Osteoblast (primary cell): ENCODE measurements around the gene VWDE. TPM values are rescaled to one million over a fixed set of nuclear protein-coding genes. Genes with fewer than 3 reads are reported as not detected.

Experiments used
- DNase-seq: peaks from one replicate; pipeline ENCODE4 v3.0.0; 2011; ENCODE audit warnings: low spot score, mixed read lengths; ENCODE audit not compliant: insufficient read length; ENCODE audit errors: missing footprints
- H2AFZ ChIP-seq: 2 replicates; pipeline ENCODE4 v1.6.0; 2011; ENCODE audit warnings: mild to moderate bottlenecking, low read length
- H3K27ac ChIP-seq: 2 replicates; pipeline ENCODE4 v1.5.1; 2011; ENCODE audit warnings: mild to moderate bottlenecking, low read depth, low read length, moderate library complexity
- H3K27me3 ChIP-seq: 2 replicates; pipeline ENCODE4 v1.6.0; 2012; ENCODE audit warnings: mild to moderate bottlenecking, control low read depth, inconsistent platforms, low read length, moderate library complexity; ENCODE audit not compliant: insufficient read depth
- H3K36me3 ChIP-seq: 2 replicates; pipeline ENCODE4 v1.5.1; 2011; ENCODE audit warnings: mild to moderate bottlenecking, low read length, control low read depth, moderate library complexity; ENCODE audit not compliant: insufficient read depth
- H3K4me1 ChIP-seq: 2 replicates; pipeline ENCODE4 v1.5.1; 2011; ENCODE audit warnings: mild to moderate bottlenecking, low read length, control low read depth, moderate library complexity; ENCODE audit not compliant: insufficient read depth
- H3K4me2 ChIP-seq: 2 replicates; pipeline ENCODE4 v1.6.0; 2011; ENCODE audit warnings: mild to moderate bottlenecking, low read length; ENCODE audit not compliant: insufficient read depth
- H3K4me3 ChIP-seq: fragments of 200-600 bp; sonication (generic); 3 replicates; pipeline ENCODE4 v1.5.1; 2012; ENCODE audit warnings: mild to moderate bottlenecking, low read length, inconsistent platforms; ENCODE audit not compliant: insufficient read depth
- H3K79me2 ChIP-seq: 2 replicates; pipeline ENCODE4 v1.6.0; 2012; ENCODE audit warnings: mild to moderate bottlenecking, low read length, control low read depth, inconsistent platforms; ENCODE audit not compliant: insufficient read depth
- H3K9me3 ChIP-seq: 2 replicates; pipeline ENCODE4 v1.5.1; 2011; ENCODE audit warnings: low read depth, low read length, control low read depth
- H4K20me1 ChIP-seq: 2 replicates; pipeline ENCODE4 v1.6.0; 2012; ENCODE audit warnings: mild to moderate bottlenecking, low read length, control low read depth; ENCODE audit not compliant: insufficient read depth
- CTCF ChIP-seq: IDR thresholded peaks from 2 replicates; pipeline ENCODE4 v1.5.1; 2011; ENCODE audit warnings: mild to moderate bottlenecking, low read depth, low read length, moderate library complexity; ENCODE audit errors: extremely low read depth
- total RNA-seq: library from RNA; depleted of rRNA; stranded (reverse); fragments of >200 nt; gene quantifications from 2 replicates; pipeline ENCODE4 v1.2.3, GENCODE V29; 2012

Gene VWDE
- total RNA-seq, 1 donor: under 0.01 TPM

GRCh38 chr7:12370249-12370648, 33.4 kb downstream of the VWDE start:
- H3K4me2 ChIP-seq: no peak overlapping the region
- no peaks in the 10 kb centered on the region for H3K4me1 ChIP-seq
- no peak overlapping the region for H3K4me3 ChIP-seq
- H2AFZ ChIP-seq: no peak overlapping the region
- no peak overlapping the region for H3K27ac ChIP-seq
- H3K9me3 ChIP-seq: no peaks in the 10 kb centered on the region
- H3K36me3 ChIP-seq: no peaks in the 10 kb centered on the region
- H3K79me2 ChIP-seq: no peaks in the 10 kb centered on the region
- H4K20me1 ChIP-seq: no peaks in the 10 kb centered on the region
- no peak for DNase-seq
- no peak for TF ChIP-seq CTCF
- no peaks in the 10 kb centered on the region for H3K27me3 ChIP-seq

- Histone ChIP-seq H3K36me3 (no peaks in the 10 kb centered on the region), H3K27me3 (no peaks in the 10 kb centered on the region), H3K4me3 (no peak overlapping the region), H2AFZ (no peak overlapping the region), H3K4me1 (no peaks in the 10 kb centered on the region), H3K4me2 (no peak overlapping the region), H3K27ac (no peak overlapping the region), H4K20me1 (no peaks in the 10 kb centered on the region), H3K79me2 (no peaks in the 10 kb centered on the region), H3K9me3 (no peaks in the 10 kb centered on the region)
- no peak for DNase-seq
- TF ChIP-seq CTCF: no peak
These were observed 33.9 kb downstream of the VWDE start for GRCh38 chr7:12369756-12370155.

- H3K9me3 ChIP-seq: no peaks in the 10 kb centered on the region
- H4K20me1 ChIP-seq: no peaks in the 10 kb centered on the region
- TF ChIP-seq CTCF: no peak
- H3K4me3 ChIP-seq: no peak overlapping the region
- DNase-seq: no peak
- H3K27ac ChIP-seq: no peak overlapping the region
- H3K27me3 ChIP-seq: no peaks in the 10 kb centered on the region
- H3K79me2 ChIP-seq: no peaks in the 10 kb centered on the region
- no peak overlapping the region for H3K4me2 ChIP-seq
- H3K36me3 ChIP-seq: no peaks in the 10 kb centered on the region
- no peaks in the 10 kb centered on the region for H3K4me1 ChIP-seq
- H2AFZ ChIP-seq: no peak overlapping the region
These were observed 34.6 kb downstream of the VWDE start for GRCh38 chr7:12369072-12369471.

- no peaks in the 10 kb centered on the region for H3K4me1 ChIP-seq
- H3K9me3 ChIP-seq: no peaks in the 10 kb centered on the region
- TF ChIP-seq CTCF: no peak
- H3K36me3 ChIP-seq: no peaks in the 10 kb centered on the region
- no peak overlapping the region for H3K4me2 ChIP-seq
- no peak overlapping the region for H2AFZ ChIP-seq
- no peak for DNase-seq
- H3K27ac ChIP-seq: no peak overlapping the region
- no peak overlapping the region for H3K4me3 ChIP-seq
- H3K79me2 ChIP-seq: no peaks in the 10 kb centered on the region
- H4K20me1 ChIP-seq: no peaks in the 10 kb centered on the region
- no peaks in the 10 kb centered on the region for H3K27me3 ChIP-seq
These were observed 42.7 kb downstream of the VWDE start for GRCh38 chr7:12360948-12361347.
